Caco-2 (cell line): Measurements from ENCODE around the gene CSF1. TPM values are rescaled to one million over a fixed set of nuclear protein-coding genes. Genes with fewer than 3 reads are reported as not detected.
A peak's percentile ranks its signal among the peaks of the same experiment; 100 is the strongest.

Experiments used
- BruUV-seq: library from RNA; stranded (reverse); fragments of 400-500 nt; replicated peaks from 2 replicates; lab custom pipeline; 2021; lab: Mats Ljungman, UMichigan
- CTCF ChIA-PET: fragments of 300-600 bp; sonication (Branson Sonifier 250); formaldehyde crosslinking; loops from one replicate; lab custom pipeline; 2022; ENCODE audit warnings: antibody characterized with exemption; lab: Charles Lee
- POLR2A ChIA-PET: fragments of 300-600 bp; sonication (Branson Sonifier 250); formaldehyde crosslinking; loops from one replicate; lab custom pipeline; 2022; ENCODE audit warnings: antibody characterized with exemption; lab: Charles Lee
- DNase-seq, 2 experiments: peaks; one replicate each; pipeline versions ENCODE4 v3.0.0 to v3.0.0-alpha.2; 2020 to 2022
- H3K27me3 ChIP-seq: replicated peaks from 2 replicates; pipeline ENCODE4 v1.6.0; 2011; ENCODE audit warnings: low read length; ENCODE audit not compliant: control insufficient read depth, insufficient read depth
- H3K36me3 ChIP-seq: 2 replicates; pipeline ENCODE4 v1.5.1; 2011; ENCODE audit warnings: low read length; ENCODE audit not compliant: control insufficient read depth, insufficient read depth
- H3K4me1 ChIP-seq: fragments of 250-450 bp; sonication (Bioruptor Pico); 2 replicates; pipeline ENCODE4 v1.5.1; 2020; ENCODE audit warnings: mild to moderate bottlenecking
- H3K4me3 ChIP-seq: 2 replicates; pipeline ENCODE4 v1.5.1; 2011; ENCODE audit warnings: low read depth, mild to moderate bottlenecking, control low read depth, low read length
- H3K9me3 ChIP-seq: fragments of 250-450 bp; sonication (Bioruptor Pico); 2 replicates; pipeline ENCODE4 v1.5.1; 2020; ENCODE audit warnings: mild to moderate bottlenecking, moderate library complexity
- H3K27ac Mint-ChIP-seq: one replicate; pipeline ENCODE4 v1.8.0; 2022; ENCODE audit warnings: mixed read lengths; ENCODE audit not compliant: unreplicated experiment
- H3K27me3 Mint-ChIP-seq: one replicate; pipeline ENCODE4 v1.8.0; 2022; ENCODE audit warnings: mixed read lengths; ENCODE audit not compliant: insufficient read depth, unreplicated experiment
- H3K36me3 Mint-ChIP-seq: one replicate; pipeline ENCODE4 v1.8.0; 2022; ENCODE audit warnings: mild to moderate bottlenecking, mixed read lengths; ENCODE audit not compliant: insufficient read depth, unreplicated experiment
- H3K4me1 Mint-ChIP-seq: one replicate; pipeline ENCODE4 v1.8.0; 2022; ENCODE audit warnings: low read depth, mixed read lengths; ENCODE audit not compliant: unreplicated experiment
- H3K4me3 Mint-ChIP-seq: one replicate; pipeline ENCODE4 v1.8.0; 2022; ENCODE audit warnings: mild to moderate bottlenecking, moderate library complexity, mixed read lengths; ENCODE audit not compliant: unreplicated experiment
- H3K9me3 Mint-ChIP-seq: one replicate; pipeline ENCODE4 v1.8.0; 2022; ENCODE audit warnings: mixed read lengths; ENCODE audit not compliant: unreplicated experiment
- CTCF ChIP-seq, 2 experiments: fragments of 200-600 bp in 1 of 2; IDR thresholded peaks; 1 replicate in 1 of 2; 2 replicates in 1 of 2; pipeline versions ENCODE4 v1.5.1 to v1.8.0; 2011 to 2022; ENCODE audit warnings: antibody characterized with exemption in 1 of 2, control low read depth in 1 of 2, inconsistent platforms in 1 of 2, low read depth in 1 of 2, low read length in 1 of 2, mild to moderate bottlenecking in 1 of 2, moderate library complexity in 1 of 2; ENCODE audit not compliant: insufficient read depth in 1 of 2, severe bottlenecking in 1 of 2, unreplicated experiment in 1 of 2
- intact Hi-C: fragments of 100-400 bp; cut with micrococcal nuclease; formaldehyde crosslinking; loops from one replicate; pipeline ENCODE4 v1.10.0; 2022; ENCODE audit not compliant: unreplicated experiment
- total RNA-seq: library from RNA; stranded (reverse); gene quantifications from 2 replicates; pipeline ENCODE4 v1.2.3, GENCODE V29; 2022

Gene CSF1
- total RNA-seq, 1 experiment from 2014 or later: 3.9 TPM

GRCh38 chr1:109876617-109877316 is 33.9 kb upstream of the CSF1 start:
- no peak for DNase-seq
- H3K4me1 Mint-ChIP-seq: peaks cover 16% of the 10 kb centered on the region
- peak overlapping the region; percentile 87 for H3K27ac Mint-ChIP-seq
- Histone ChIP-seq H3K4me3 (no peak overlapping the region), H3K36me3 (no peaks in the 10 kb centered on the region), H3K4me1 (peaks cover 24% of the 10 kb centered on the region), H3K27me3 (no peaks in the 10 kb centered on the region), H3K9me3 (no peaks in the 10 kb centered on the region)
- no peak for TF ChIP-seq CTCF (IDR thresholded peaks at IDR 0.05; ENCODE audit: insufficient read depth in 1 of 2, low read depth in 1 of 2, low read length in 1 of 2, severe bottlenecking in 1 of 2, unreplicated experiment in 1 of 2)
- no TSS peak for BruUV-seq
- POLR2A ChIA-PET: interaction anchor here (0.7 to 1.3 kb wide), 2 partner anchors 84 to 108 kb away, joined by 3 to 7 read pairs; partner anchors contain the start of gene AHCYL1
- H3K4me3 Mint-ChIP-seq: no peak overlapping the region
- no peaks in the 10 kb centered on the region for H3K9me3 Mint-ChIP-seq
- CTCF ChIA-PET: interaction anchor here (0.5 to 1.2 kb wide), 3 partner anchors 107 to 414 kb away, joined by 3 read pairs; partner anchors contain the start of gene AHCYL1
- H3K27me3 Mint-ChIP-seq: no peaks in the 10 kb centered on the region
- H3K36me3 Mint-ChIP-seq: no peaks in the 10 kb centered on the region
- intact Hi-C loops: loop anchor here (1.0 to 5.0 kb wide), 3 partner anchors 34 to 89 kb away; partner anchors contain the start of gene CSF1

GRCh38 chr1:109877317-109877771 is 33.3 kb upstream of the CSF1 start:
- CTCF ChIA-PET: interaction anchor here (0.6 to 1.2 kb wide), 2 partner anchors 106 to 107 kb away, joined by 3 read pairs; partner anchors contain the start of gene AHCYL1
- peak; percentile 8 to 12 for TF ChIP-seq CTCF (IDR thresholded peaks at IDR 0.05; ENCODE audit: insufficient read depth in 1 of 2, low read depth in 1 of 2, low read length in 1 of 2, severe bottlenecking in 1 of 2, unreplicated experiment in 1 of 2)
- intact Hi-C loops: loop anchor here (1.0 to 5.0 kb wide), 3 partner anchors 33 to 90 kb away; partner anchors contain the start of gene CSF1

GRCh38 chr1:109877776-109878175 is 32.9 kb upstream of the CSF1 start:
- no peak for TF ChIP-seq CTCF (IDR thresholded peaks at IDR 0.05; ENCODE audit: insufficient read depth in 1 of 2, low read depth in 1 of 2, low read length in 1 of 2, severe bottlenecking in 1 of 2, unreplicated experiment in 1 of 2)
- CTCF ChIA-PET: interaction anchor here (0.6 to 1.2 kb wide), 2 partner anchors 106 to 107 kb away, joined by 3 read pairs; partner anchors contain the start of gene AHCYL1
- Mint-ChIP-seq H3K4me3 (no peak overlapping the region), H3K9me3 (no peaks in the 10 kb centered on the region), H3K27ac (peak overlapping the region; percentile 87), H3K36me3 (no peaks in the 10 kb centered on the region), H3K27me3 (no peaks in the 10 kb centered on the region), H3K4me1 (peaks cover 16% of the 10 kb centered on the region)
- intact Hi-C loops: loop anchor here (1.0 to 5.0 kb wide), 3 partner anchors 33 to 90 kb away; partner anchors contain the start of gene CSF1
- no TSS peak for BruUV-seq
- no peak for DNase-seq
- Histone ChIP-seq H3K4me1 (peaks cover 24% of the 10 kb centered on the region), H3K36me3 (no peaks in the 10 kb centered on the region), H3K4me3 (no peak overlapping the region), H3K27me3 (no peaks in the 10 kb centered on the region), H3K9me3 (no peaks in the 10 kb centered on the region)
- POLR2A ChIA-PET: interaction anchor here (1.3 kb wide), 1 partner anchor 107 kb away, joined by 7 read pairs; the partner anchor contains the start of gene AHCYL1

More at GRCh38 chr1:109877317-109877771, 33.3 kb upstream of the CSF1 start:
- Histone ChIP-seq H3K27me3 (no peaks in the 10 kb centered on the region), H3K4me1 (peaks cover 24% of the 10 kb centered on the region), H3K9me3 (no peaks in the 10 kb centered on the region), H3K36me3 (no peaks in the 10 kb centered on the region), H3K4me3 (no peak overlapping the region)
- POLR2A ChIA-PET: interaction anchor here (0.7 to 1.3 kb wide), 2 partner anchors 83 to 107 kb away, joined by 3 to 7 read pairs; partner anchors contain the start of gene AHCYL1
- H3K4me3 Mint-ChIP-seq: no peak overlapping the region
- H3K36me3 Mint-ChIP-seq: no peaks in the 10 kb centered on the region
- H3K27me3 Mint-ChIP-seq: no peaks in the 10 kb centered on the region
- H3K4me1 Mint-ChIP-seq: peaks cover 16% of the 10 kb centered on the region
- BruUV-seq: no TSS peak
- DNase-seq: peak; percentile 72 to 78
- H3K27ac Mint-ChIP-seq: peak overlapping the region; percentile 87
- H3K9me3 Mint-ChIP-seq: no peaks in the 10 kb centered on the region
